ENCODE data around the gene ZMYND10. TPM values are rescaled to one million over a fixed set of nuclear protein-coding genes. Genes with fewer than 3 reads are reported as not detected.

Gene ZMYND10
- total and polyA plus RNA-seq, 8 donors, result 1.6 to 25.5 (median 17.2) TPM

DNA sequence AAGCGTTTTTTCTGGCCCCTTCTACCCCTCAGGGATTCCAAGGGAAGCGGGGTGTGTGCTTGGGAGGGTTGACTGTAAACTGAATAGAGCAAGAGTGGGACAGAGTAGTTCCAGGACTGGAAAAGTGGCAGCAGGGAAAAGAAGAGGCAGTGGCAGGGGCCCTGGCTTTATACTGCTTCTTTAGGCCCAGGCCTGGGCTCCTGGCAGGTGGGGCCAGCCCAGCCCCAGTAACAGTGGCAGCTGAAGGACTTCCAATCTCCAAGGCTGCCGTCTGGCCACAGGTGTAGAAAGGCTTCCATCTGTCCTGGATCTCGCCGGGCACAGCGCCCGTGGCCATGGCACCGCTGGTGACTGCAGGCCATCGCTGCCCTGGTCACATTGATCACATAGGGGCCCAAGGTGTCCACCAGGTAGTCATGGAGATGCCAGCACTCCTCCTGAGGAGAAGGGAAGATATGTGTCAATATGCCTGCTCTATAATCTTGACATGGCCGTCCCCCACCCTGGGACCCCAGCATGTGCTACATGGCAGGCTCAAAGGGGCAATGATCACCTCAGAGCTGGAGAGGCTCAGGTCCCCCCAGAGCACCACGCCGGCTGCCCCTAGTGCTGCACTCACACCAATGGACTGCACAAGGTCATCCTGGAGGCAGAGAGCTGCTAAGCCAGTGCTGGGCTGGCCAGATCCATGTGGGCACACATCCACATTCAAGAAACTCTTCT, 52.3 kb downstream of the ZMYND10 start:
- Histone ChIP-seq H3K36me3 (peaks cover 0 to 28% of the 10 kb centered on the region in 2 donors), H3K4me1 (peaks cover 16 to 29% of the 10 kb centered on the region in 2 donors), H3K9me3 (no peaks in the 10 kb centered on the region), H3K4me3 (peak overlapping the region in 1 of 2 donors; percentile 94), H3K27me3 (no peaks in the 10 kb centered on the region), H3K27ac (peak overlapping the region; percentile 47 to 84)
- ATAC-seq, result no peak
- intact Hi-C loops (cut with DNase I), result no loop called here
- DNase-seq, result no peak
- TF ChIP-seq, protein P1, sequence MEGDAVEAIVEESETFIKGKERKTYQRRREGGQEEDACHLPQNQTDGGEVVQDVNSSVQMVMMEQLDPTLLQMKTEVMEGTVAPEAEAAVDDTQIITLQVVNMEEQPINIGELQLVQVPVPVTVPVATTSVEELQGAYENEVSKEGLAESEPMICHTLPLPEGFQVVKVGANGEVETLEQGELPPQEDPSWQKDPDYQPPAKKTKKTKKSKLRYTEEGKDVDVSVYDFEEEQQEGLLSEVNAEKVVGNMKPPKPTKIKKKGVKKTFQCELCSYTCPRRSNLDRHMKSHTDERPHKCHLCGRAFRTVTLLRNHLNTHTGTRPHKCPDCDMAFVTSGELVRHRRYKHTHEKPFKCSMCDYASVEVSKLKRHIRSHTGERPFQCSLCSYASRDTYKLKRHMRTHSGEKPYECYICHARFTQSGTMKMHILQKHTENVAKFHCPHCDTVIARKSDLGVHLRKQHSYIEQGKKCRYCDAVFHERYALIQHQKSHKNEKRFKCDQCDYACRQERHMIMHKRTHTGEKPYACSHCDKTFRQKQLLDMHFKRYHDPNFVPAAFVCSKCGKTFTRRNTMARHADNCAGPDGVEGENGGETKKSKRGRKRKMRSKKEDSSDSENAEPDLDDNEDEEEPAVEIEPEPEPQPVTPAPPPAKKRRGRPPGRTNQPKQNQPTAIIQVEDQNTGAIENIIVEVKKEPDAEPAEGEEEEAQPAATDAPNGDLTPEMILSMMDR (IDR thresholded peaks at IDR 0.05), result no peak

DNA sequence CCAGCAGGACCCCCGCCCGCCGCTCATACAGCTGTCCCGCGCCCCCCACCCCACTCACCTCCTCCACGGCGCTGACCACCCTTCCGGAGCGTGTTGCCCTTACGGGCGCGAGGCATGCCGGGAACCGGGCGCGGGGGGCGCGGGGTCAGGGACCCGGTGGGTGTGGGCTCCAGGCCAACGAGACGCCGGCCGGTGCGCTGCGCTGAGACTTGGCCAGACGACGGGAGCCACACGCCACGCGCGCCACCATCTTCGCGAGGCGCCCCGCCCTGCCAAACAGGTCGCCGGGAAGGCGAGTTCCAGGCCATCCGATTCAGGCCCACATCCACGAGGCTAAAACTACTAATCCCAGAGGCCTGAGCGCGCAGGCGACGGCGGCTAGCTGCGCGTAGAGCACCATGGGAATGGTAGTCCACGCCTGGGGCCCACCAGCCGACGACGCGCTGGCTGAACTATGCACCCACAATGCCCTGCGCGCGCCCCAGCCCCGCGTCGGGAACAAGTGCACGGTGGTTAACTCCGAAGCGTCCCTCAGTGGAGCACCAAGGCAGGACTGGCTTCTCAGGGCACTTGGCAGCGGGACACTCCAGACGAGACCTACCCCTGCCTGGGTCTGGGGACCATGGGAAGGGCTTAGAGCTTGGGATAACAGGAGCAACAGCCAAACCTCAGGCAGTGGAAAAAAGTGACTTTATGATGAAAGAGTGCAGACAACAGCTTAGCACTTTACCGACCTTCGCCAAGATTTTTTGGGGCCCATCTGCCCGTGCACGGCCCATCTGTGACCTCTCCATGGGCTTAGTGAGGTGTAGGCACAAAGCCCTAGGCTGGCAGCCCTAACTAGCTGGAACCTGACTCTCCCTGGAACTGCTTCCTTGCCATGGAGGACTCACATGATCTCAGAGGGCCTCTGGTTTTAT, 53.1 kb downstream of the ZMYND10 start, which contains the start of gene IFRD2:
IFRD2 (minus strand) TSS at position 271 of the 920 bp plus-strand sequence; CDS start at position 116, 155 bp downstream.
- ATAC-seq (peak; percentile 97), DNase-seq (peak; percentile 94 to 99 (median 98))
- peak within 1 kb of the TSS; percentile 94 to 97 for H3K4me3 ChIP-seq
- TF ChIP-seq, protein P1 (IDR thresholded peaks at IDR 0.05), result no peak
- H3K4me1 ChIP-seq, result peaks cover 11 to 20% of the 10 kb centered on the region in 2 donors
- no peaks in the 10 kb centered on the region for H3K9me3 ChIP-seq
- intact Hi-C loops (cut with DNase I), result no loop called here
- no peaks in the 10 kb centered on the region for H3K27me3 ChIP-seq
- H3K36me3 ChIP-seq, result peaks cover 0 to 36% of the 10 kb centered on the region in 2 donors
- H3K27ac ChIP-seq, result peak within 1 kb of the TSS; percentile 69 to 84

Other genes starting within 250 kb of the ZMYND10 start
- gene SEMA3F, start 190.4 kb downstream of the ZMYND10 start, total RNA-seq, result 10 to 100 TPM; 26.0 to 56.2 TPM
- 10 to 100 TPM; 43.4 to 52.0 (median 46.7) TPM for gene SEMA3F, start 190.4 kb downstream of the ZMYND10 start, polyA plus RNA-seq (ENCODE audit: insufficient read length in 6 of 6)
- not detected for gene GNAT1, start 154.1 kb downstream of the ZMYND10 start, total RNA-seq
- gene GNAT1, start 154.1 kb downstream of the ZMYND10 start, polyA plus RNA-seq (ENCODE audit: insufficient read length in 6 of 6), result not detected
- gene SLC38A3, start 140.5 kb downstream of the ZMYND10 start, total RNA-seq, result under 1 TPM in 1 of 2 donors, not detected in 1; 0.23 TPM
- 10 to 100 TPM in 1 of 6 donors, 1 to 10 TPM in 5; 5.6 to 10.9 (median 8.0) TPM for gene SLC38A3, start 140.5 kb downstream of the ZMYND10 start, polyA plus RNA-seq (ENCODE audit: insufficient read length in 6 of 6)
- gene GNAI2, start 109.5 kb downstream of the ZMYND10 start, total RNA-seq, result 100 to 1,000 TPM; 266 to 381 TPM
- 100 to 1,000 TPM; 259 to 306 (median 269) TPM for gene GNAI2, start 109.5 kb downstream of the ZMYND10 start, polyA plus RNA-seq (ENCODE audit: insufficient read length in 6 of 6)
- gene SEMA3B, start 76.6 kb downstream of the ZMYND10 start, total RNA-seq, result 10 to 100 TPM; 56.8 to 92.7 TPM
- 10 to 100 TPM; 20.6 to 30.2 (median 25.6) TPM for gene SEMA3B, start 76.6 kb downstream of the ZMYND10 start, polyA plus RNA-seq (ENCODE audit: insufficient read length in 6 of 6)
- under 1 TPM in 1 of 2 donors, not detected in 1; 0.24 TPM for gene LSMEM2, start 66.6 kb downstream of the ZMYND10 start, total RNA-seq
- under 1 TPM; 0.15 to 0.61 (median 0.42) TPM for gene LSMEM2, start 66.6 kb downstream of the ZMYND10 start, polyA plus RNA-seq (ENCODE audit: insufficient read length in 6 of 6)
- gene IFRD2, start 53.3 kb downstream of the ZMYND10 start, total RNA-seq, result 100 to 1,000 TPM in 1 of 2 donors, 10 to 100 TPM in 1; 55.0 to 104 TPM
- gene IFRD2, start 53.3 kb downstream of the ZMYND10 start, polyA plus RNA-seq (ENCODE audit: insufficient read length in 6 of 6), result 10 to 100 TPM; 29.6 to 48.5 (median 37.5) TPM
- gene HYAL3, start 46.3 kb downstream of the ZMYND10 start, total RNA-seq, result 1 to 10 TPM; 4.5 to 4.6 TPM
- 1 to 10 TPM; 2.3 to 5.2 (median 3.8) TPM for gene HYAL3, start 46.3 kb downstream of the ZMYND10 start, polyA plus RNA-seq (ENCODE audit: insufficient read length in 6 of 6)
- 10 to 100 TPM in 1 of 2 donors, 1 to 10 TPM in 1; 9.5 to 10.9 TPM for gene NAA80, start 46.3 kb downstream of the ZMYND10 start, total RNA-seq
- gene NAA80, start 46.3 kb downstream of the ZMYND10 start, polyA plus RNA-seq (ENCODE audit: insufficient read length in 6 of 6), result 10 to 100 TPM in 1 of 6 donors, 1 to 10 TPM in 5; 5.6 to 12.7 (median 8.4) TPM
- gene HYAL1, start 42.2 kb downstream of the ZMYND10 start, total RNA-seq, result 10 to 100 TPM; 37.5 to 41.3 TPM
- 1 to 10 TPM; 2.1 to 3.4 (median 2.6) TPM for gene HYAL1, start 42.2 kb downstream of the ZMYND10 start, polyA plus RNA-seq (ENCODE audit: insufficient read length in 6 of 6)
- 100 to 1,000 TPM; 119 to 171 TPM for gene HYAL2, start 23.0 kb downstream of the ZMYND10 start, total RNA-seq
- 100 to 1,000 TPM in 1 of 6 donors, 10 to 100 TPM in 5; 67.2 to 113 (median 80.9) TPM for gene HYAL2, start 23.0 kb downstream of the ZMYND10 start, polyA plus RNA-seq (ENCODE audit: insufficient read length in 6 of 6)
- gene TUSC2, start 17.5 kb downstream of the ZMYND10 start, total RNA-seq, result 10 to 100 TPM; 27.8 to 29.6 TPM
- gene TUSC2, start 17.5 kb downstream of the ZMYND10 start, polyA plus RNA-seq (ENCODE audit: insufficient read length in 6 of 6), result 10 to 100 TPM; 15.2 to 21.1 (median 18.1) TPM
- gene RASSF1, start 4.9 kb downstream of the ZMYND10 start, total RNA-seq, result 10 to 100 TPM; 29.8 to 40.7 TPM
- gene RASSF1, start 4.9 kb downstream of the ZMYND10 start, polyA plus RNA-seq (ENCODE audit: insufficient read length in 6 of 6), result 10 to 100 TPM; 24.9 to 33.7 (median 27.6) TPM
- gene NPRL2, start 5.0 kb upstream of the ZMYND10 start, total RNA-seq, result 10 to 100 TPM; 16.1 to 18.7 TPM
- gene NPRL2, start 5.0 kb upstream of the ZMYND10 start, polyA plus RNA-seq (ENCODE audit: insufficient read length in 6 of 6), result 10 to 100 TPM; 25.2 to 33.3 (median 28.4) TPM
- gene CYB561D2, start 5.1 kb upstream of the ZMYND10 start, total RNA-seq, result 10 to 100 TPM; 21.3 to 28.3 TPM
- 10 to 100 TPM in 3 of 6 donors, 1 to 10 TPM in 3; 8.5 to 12.1 (median 10.1) TPM for gene CYB561D2, start 5.1 kb upstream of the ZMYND10 start, polyA plus RNA-seq (ENCODE audit: insufficient read length in 6 of 6)
- gene TMEM115, start 13.8 kb upstream of the ZMYND10 start, total RNA-seq, result 10 to 100 TPM; 37.0 to 39.1 TPM
- gene TMEM115, start 13.8 kb upstream of the ZMYND10 start, polyA plus RNA-seq (ENCODE audit: insufficient read length in 6 of 6), result 10 to 100 TPM; 23.3 to 31.4 (median 26.9) TPM
- gene CACNA2D2, start 157.9 kb upstream of the ZMYND10 start, total RNA-seq, result 10 to 100 TPM; 51.4 to 86.6 TPM
- 10 to 100 TPM; 15.4 to 37.5 (median 27.2) TPM for gene CACNA2D2, start 157.9 kb upstream of the ZMYND10 start, polyA plus RNA-seq (ENCODE audit: insufficient read length in 6 of 6)
- gene C3orf18, start 222.0 kb upstream of the ZMYND10 start, total RNA-seq, result 1 to 10 TPM; 6.2 to 6.6 TPM
- gene C3orf18, start 222.0 kb upstream of the ZMYND10 start, polyA plus RNA-seq (ENCODE audit: insufficient read length in 6 of 6), result 10 to 100 TPM; 19.1 to 24.5 (median 21.8) TPM
- gene HEMK1, start 223.8 kb upstream of the ZMYND10 start, total RNA-seq, result 10 to 100 TPM; 24.0 to 27.6 TPM
- 10 to 100 TPM; 23.5 to 26.3 (median 25.0) TPM for gene HEMK1, start 223.8 kb upstream of the ZMYND10 start, polyA plus RNA-seq (ENCODE audit: insufficient read length in 6 of 6)

Measured in left lung (tissue), 10 donors.